Stimulated activated CD8-positive, alpha-beta memory T cell treated with anti-CD3 and anti-CD28 coated beads, Interleukin-7, amount 100 ng/mL, for 1 hour (primary cell): ENCODE data around the gene ZNF341.
"Not testable (repeated sequence)": the region's sequence is repeated elsewhere in the genome, so short reads cannot be mapped to it uniquely, and the experiment has no call there.

Source experiments
- DNase-seq, 2 donors: peaks; one replicate each; pipeline ENCODE4 v3.0.0-alpha.2; 2020; ENCODE audit warnings: low read depth in 2 of 2

Gene ZNF341

DNA sequence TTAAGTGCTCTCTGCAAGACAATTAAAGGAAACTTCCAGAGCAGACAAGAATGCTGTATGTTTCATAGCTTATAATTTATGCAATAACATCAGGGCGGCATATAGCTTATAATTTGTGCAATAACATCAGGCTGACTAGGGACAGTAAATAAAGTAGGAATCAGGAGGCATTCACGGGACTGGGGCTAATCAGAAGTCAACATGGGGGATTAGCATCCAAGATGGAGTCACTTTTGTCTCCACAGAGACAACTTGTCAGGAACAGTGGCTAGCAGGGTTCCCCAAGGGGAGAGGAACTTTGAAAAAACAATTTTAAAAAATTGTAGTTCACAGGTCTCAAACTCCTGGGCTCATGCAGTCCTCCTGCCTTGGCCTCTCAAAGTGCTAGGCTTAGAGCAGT is 3.3 kb upstream of the ZNF341 start:
- DNase-seq = no peak

DNA sequence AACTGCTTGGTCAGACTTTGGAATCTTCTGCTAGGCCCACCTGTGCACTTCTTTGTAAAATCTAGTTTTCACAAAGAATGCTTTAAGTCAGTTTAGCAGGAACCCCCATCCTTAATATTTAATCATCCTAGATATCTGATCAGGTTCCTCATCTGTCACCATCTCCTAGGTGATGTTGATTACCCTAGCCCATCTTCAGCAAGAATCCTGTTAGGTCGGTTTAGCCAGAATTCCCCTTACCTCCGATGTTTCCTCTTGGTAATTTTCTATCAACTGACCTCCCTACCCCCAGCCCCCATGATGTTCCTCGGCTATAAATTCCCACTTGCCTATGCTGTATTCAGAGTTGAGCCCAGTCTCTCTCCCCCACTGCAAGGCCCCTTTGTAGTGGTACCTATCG is 2.7 kb upstream of the ZNF341 start:
- DNase-seq = no peak

DNA sequence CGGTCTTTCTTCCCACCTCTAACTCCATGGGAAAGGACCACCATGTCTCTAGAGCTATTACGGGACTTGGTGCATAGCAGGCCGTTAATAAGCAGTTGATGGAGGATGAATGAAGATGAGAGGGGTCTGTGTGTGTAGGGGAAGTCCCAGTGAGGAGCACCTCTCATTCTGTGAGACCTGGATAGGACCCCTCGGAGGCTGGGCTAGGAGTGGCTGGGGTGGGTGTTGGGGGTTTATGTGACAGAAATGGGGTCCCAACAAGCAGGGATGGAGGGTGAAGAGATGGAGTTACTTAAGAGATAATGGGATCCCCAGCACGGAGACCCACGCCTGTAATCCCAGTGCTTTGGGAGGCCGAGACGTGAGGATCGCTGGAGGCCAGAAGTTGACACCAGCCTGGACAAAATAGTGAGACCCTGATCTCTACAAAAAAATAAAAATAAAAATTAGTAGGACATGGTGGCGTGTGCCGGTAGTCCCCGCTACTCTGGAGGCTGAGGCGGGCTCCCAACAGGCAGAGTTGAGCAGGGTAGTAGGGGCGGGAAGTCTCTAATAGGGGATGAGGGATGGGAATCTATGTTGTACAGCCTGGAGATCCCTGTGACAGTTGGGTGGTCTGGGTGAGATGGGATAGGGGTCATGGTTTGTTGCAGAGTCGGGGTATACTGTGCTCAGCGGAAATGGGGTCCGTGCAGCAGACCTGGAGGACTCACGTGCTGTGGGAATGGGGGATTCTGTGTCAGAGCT is 677 bp upstream of the ZNF341 start:
- no peak for DNase-seq

DNA sequence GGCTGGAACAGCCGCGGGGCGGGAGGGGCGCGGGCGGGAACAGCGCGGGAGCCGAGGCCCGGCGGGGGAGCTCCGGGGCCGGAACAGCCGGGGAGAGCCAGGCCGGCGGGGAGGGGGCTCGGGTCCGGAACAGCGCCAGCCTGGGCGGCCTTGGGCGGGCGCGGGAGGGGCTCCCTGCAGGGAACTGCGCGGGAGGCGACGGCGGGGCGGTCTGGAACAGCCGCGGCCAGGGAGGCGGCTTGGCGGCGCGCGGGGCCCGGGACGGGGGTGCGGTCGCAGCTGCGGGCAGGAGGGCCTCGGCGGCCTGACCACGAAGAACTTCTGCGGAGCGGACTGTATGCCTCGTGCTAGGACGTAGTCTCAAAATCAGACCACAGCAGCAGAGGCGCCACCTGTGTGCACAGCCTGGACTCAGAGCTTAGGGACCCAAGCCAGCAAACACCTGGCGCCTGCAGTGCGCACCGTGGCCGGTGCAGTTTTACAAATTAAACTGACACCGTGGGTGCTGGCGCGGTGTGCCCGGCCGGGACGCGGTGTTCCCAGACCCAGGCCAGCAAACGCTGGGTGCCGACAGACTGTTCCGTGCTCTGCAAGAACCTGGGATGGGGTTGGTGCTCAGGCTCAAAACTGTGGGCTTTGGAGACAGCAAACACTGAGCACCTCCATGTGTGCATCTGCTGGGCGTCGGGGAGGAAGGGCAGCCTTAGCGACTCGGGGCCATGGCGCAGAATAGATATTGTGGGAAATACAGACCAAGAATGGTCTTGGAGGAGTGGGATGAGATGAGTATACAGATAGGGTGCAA is 572 bp downstream of the ZNF341 start:
- DNase-seq = peak; percentile 65 to 67

DNA sequence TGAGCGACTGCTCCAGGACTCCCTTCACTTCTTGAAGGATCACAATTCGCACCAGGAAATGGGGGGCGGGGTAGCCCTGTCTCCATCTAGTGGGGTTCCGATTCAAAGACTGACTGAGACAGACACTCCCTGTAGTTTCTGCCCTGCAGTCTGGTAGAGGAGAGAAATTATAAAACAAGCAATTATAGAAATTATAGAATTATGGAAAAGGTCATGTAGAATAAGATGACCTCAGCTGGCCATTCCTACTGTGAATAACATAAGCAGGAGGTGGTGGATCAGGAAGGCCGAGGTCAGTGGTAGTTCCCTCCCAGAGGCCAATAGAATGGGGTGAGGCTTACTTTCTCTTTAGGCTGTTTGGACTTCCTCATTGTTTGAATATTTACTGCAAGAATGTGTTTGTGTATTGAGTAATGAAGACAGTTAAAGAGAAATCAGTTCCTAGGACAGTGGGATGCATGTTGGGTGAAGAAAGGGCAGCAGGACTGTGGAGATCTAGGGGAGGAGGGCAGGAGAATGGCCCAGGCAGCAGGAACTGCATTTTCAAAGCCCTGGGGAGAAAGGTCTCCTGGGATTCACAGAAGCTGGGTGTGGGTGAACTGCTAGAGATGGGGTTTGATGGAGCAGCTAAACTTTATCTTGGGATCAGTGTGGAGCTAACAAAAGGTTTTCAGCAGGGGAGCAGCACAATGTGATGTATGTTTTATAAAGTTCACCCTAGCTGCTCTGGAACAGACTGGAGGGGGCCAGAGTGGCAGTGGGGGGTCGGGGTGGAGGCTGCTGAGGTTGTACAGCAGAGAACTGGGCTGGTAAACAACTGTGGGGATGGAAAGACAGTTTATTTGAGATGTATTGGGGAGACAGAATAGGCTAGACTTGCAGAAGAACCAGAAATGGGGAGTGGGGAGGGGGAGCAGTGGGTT is 2.1 kb downstream of the ZNF341 start:
- no peak for DNase-seq

DNA sequence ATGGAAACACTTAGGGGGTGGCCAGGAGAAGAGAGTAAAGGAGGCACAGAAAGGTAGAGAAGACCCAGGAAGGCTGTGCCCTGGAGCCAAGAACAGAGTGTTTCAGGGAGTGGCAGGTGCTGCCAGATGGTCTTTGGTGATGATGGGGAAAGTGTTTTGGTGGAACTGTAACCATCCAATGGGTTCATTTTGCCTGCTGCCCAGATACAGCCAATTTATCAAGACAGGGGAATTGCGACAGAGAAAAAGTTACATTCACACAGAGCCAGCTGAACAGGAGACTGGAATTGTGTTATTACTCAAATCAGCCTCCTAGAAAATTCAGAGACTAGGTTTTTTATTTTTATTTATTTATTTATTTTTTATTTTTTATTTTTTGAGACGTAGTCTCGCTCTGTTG is 5.2 kb downstream of the ZNF341 start:
- no peak for DNase-seq

DNA sequence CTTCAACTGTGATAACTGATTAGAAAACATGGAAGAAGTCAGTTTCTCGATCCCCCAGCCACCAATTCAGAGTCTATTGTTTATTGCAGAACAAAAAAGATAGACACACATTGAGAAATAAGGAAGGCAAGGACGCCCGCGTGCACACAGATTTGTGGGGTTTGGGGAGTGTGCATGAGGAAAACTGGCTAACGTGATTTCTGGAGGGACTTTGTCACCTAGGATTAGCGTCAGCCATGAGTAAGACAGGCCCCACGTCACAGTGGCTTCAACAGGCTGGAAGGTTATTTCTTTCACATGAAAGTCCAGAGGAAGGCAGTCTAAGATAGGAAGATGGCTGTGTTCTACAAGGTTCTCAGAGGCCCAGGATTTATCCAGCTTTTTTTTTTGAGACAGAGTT is 7.7 kb downstream of the ZNF341 start:
- DNase-seq = no peak

DNA sequence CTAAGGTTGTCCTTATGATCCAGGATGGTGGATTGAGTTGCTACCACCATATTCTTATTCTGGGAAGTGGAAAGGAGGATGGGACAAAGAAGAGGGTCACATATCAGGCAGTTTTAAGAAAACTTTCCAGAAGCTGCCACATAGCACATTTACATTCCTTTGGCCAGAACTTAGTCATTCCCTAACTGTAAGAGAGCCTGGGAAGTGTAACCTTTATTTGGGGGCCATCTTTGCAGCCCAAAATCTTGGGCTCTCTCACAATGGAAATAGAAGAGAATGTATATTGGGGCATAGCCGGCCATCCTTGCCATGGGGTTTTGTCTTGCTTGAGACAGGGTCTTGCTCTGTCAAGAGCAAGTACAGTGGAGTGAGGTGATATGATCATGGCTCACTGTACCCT is 8.4 kb downstream of the ZNF341 start:
- DNase-seq = no peak

DNA sequence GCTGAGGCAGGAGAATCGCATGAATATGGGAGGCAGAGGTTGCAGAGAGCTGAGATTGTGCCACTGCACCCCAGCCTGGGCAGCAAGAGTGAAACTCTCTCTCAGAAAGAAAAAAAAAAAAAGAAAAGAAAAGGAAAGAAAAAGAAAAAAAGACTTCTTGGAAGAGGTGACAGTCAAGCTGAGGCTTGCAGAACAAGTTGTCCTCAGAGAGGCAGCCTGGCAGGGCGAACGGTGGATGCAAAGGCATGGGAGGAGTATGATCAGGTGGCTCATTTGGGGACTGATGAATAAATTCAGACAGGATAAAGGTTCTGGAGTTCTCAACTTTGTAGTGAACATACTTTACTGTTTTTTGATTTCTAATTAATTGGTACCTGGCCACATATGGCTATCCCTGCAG is 12.4 kb downstream of the ZNF341 start:
- DNase-seq = no peak

DNA sequence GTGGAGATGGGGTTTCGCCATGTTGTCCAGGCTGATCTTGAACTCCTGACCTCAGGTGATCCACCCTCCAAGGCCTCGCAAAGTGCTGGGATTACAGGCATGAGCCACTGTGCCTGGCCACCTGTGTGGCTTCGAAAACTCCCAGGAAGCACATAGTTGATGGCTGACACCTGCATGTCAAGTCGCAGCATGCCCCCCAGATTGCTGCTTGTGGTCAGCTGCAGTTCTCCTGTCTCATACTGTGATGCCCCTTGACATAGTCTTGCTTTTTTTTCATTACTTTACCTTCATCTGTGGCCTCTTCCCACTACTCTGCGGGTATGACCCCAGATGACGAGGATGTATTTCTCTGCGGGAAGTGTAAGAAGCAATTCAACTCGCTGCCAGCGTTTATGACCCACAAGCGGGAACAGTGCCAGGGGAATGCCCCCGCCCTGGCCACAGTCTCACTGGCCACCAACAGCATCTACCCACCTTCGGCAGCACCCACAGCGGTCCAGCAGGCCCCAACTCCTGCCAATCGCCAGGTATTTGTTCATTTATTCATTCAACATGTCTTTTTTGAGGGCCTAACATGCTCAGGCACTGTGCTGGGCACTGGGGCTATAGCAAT is 13.1 kb downstream of the ZNF341 start:
- DNase-seq = no peak

DNA sequence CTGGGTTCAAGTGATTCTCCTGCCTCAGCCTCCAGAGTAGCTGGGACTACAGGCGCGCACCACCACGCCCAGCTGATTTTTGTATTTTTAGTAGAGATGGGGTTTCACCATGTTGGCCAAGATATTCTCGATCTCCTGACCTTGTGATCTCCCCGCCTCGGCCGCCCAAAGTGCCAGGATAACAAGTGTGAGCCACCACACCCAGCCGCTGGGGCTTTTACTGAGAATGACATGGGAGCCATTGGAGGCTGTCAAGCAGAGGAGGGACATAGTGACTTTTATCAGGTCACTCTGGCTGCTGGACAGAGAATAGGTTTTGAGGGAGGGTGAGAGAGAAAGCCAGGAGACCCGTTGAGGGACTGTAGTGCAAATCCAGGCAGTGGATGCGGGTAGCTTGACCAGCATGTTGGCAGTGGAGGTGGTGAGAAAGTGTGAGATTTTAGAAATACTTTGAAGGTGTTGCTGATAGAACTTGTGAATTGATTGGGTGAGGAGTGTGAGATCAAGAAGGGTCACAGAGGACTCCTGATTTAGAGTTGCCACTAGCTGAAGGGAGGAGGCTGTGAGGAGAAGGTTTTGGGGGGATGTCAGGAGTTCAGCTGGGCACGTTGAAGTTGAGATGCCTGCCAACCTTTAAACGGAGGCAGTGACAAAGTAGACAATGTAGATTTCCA is 14.7 kb downstream of the ZNF341 start:
- no peak for DNase-seq

DNA sequence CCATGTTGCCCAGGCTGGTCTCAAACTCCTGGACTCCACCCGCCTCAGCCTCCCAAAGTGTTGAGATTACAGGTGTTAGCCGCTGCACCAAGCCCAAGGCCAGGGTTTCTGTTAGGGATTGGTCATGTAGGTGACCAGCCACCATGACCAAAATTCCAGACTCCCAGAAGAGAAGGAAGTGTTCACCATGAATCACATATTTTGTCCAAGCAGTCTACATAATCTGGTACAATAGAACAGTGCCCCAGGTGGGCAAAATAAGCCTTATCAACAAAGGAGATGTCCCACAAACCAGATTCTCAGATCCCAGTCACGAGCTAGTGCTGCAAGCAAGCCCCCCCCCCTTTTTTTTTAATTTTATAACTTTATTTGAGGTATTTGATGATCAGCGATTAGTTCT is 20.0 kb downstream of the ZNF341 start:
- no peak for DNase-seq

DNA sequence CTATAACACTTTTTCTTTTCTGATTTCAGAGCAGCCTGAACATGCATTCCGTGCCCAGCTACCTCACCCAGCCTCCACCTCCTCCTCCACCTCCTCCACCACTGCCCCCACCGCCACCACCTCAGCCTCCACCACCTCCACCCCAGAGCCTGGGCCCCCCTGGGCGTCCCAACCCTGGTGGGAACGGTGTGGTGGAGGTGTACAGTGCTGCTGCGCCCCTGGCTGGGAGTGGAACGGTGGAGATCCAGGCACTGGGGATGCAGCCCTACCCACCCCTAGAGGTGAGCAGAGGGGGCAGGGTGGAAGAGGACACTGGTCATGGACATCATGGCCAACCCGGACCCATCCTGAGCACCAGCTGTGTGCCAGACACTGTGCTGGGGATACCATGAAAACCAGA is 21.3 kb downstream of the ZNF341 start:
- DNase-seq = no peak

DNA sequence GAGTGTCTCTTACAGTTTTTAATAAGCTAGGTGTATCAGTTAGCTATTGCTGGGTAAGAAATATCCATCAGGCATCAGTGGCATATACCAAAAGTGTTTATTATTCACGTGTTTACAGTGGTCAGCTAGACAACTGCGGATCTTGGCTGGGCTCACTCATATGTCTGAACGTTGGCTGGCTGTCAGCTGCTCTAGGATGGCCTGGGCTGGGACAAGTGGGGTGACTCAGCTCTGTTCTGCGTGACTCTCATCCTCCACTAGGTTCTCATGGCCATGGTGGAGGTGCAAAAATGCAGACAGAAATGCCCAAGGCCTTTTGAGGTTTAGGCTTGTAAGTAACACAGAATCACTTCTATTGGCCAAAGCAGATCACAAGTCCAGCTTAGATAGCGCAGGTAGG is 22.0 kb downstream of the ZNF341 start:
- DNase-seq = no peak

DNA sequence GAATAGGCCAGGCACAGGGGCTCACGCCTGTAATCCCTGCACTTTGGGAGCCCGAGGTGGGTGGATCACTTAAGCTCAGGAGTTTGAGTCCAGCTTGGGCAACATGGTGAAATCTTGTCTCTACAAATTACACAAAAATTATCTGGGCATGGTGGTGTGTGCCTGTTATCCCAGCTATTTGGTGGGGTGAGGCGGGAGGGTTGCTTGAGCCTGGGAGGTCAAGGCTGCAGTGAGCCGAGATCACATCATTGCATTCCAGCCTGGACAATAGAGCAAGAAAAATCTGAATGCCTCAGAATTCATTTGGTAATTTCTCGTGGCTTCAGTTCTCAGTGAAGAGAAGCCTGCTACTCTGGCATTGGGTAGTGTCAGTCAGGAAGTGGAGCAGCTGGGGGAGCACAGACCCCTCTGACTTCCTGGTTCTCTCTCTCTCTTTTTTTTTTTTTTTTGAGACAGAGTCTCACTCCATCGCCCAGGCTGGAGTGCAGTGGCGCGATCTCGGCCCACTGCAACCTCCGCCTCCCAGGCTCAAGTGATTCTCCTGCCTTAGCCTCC is 24.2 kb downstream of the ZNF341 start:
- DNase-seq = not testable (repeated sequence)

DNA sequence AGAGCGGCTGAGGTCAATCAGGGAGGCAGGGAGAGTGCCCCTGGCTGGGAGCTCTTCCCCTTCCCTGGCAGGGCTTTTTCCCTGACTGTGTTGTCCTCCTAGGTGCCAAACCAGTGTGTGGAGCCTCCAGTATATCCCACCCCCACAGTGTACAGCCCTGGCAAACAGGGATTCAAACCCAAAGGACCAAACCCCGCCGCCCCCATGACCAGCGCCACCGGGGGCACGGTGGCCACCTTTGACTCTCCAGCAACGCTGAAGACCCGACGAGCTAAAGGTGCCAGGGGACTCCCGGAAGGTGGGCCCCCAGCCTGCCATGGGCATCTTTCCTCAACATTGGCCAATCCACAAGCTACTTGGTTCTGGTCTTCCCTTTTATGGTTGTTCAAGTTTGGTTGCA is 25.2 kb downstream of the ZNF341 start:
- no peak for DNase-seq

DNA sequence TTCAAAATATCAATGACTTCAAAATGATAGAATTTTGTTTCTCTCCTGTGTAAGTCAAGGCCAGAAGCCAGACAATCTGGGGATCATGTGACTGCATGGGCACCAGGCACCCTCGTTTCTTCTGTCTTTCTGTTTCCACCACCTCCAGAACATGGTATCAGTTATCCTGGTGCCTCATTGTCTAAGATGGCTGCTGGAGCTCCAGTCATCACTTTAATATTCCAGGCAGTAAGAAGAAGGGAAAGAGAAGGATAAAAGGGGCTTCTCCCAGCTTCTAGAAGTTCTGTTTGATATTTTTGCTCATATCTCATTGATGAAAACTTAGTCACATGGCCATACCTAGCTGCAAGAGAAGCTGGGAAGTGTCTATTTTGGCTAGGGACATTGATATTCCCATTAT is 25.7 kb downstream of the ZNF341 start:
- no peak for DNase-seq

DNA sequence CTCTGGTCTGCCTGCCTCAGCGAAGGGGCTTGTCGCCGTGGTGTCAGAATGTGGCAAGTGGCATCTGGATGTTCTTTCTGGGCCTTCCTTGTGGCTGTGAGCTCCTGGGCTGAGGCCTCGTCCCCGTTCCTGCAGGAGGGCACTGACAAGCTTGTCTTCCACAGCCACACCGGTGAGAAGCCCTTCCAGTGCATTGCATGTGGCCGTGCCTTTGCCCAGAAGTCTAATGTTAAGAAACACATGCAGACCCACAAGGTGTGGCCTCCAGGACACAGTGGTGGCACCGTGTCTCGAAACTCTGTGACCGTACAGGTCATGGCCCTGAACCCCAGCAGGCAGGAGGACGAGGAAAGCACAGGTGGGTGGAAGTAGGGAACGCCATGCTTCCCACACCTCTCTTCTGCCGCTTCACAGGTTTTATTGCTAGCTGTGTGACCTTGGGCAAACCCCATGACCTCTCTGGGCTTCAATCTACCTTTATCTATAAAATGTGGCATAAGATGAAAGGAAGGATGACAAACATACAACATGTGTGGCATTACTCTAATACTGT is 30.0 kb downstream of the ZNF341 start:
- no peak for DNase-seq

DNA sequence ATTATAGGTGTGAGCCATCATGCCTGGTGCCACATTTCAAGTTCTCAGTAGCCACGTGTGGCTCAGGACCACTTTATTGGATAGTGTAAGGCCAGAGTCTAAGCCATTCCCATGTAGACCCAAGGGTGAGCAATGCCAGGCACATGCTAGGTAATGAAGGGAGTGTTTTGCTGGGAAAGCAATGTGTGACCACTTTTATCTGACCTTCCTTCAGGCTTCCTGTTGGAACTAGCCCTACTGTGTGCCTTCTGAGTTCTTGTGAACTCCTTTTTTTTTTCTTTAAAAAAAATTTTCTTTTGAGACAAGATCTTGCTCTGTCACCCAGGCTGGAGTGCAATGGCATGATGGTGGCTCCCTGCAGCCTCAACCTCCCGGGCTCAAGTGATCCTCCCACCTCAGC is 33.3 kb downstream of the ZNF341 start:
- no peak for DNase-seq

DNA sequence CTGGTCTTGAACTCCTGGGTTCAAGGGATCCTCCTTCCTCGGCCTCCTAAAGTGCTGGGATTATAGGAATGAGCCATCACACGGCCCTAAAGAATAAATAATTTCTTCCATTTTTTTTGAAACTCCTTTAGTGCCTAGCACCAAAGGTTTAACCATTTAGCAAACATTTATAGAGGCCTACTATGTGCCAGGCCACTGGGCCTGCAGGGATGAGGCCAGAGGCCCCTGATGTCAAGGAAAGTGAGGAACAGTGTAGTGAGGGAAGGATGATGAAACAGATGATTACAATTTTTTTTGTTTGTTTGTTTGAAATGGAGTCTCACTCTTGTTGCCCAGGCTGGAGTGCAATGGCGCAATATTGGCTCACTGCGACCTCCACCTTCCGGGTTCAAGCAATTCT is 33.8 kb downstream of the ZNF341 start:
- DNase-seq = no peak

DNA sequence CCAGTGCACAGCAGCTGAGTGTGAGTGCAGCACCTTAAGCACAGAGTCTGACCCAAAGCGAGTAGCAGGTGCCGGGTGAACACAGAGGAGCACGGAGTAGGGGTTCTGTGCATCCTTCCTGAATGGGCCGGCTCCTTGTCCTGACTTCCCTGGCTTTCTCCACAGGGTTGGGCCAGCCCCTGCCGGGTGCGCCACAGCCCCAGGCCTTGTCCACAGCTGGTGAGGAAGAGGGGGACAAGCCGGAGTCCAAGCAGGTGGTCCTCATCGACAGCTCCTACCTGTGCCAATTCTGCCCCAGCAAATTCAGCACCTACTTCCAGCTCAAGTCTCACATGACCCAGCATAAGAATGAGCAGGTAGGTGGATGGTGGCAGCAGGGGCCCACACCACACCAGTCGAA is 34.9 kb downstream of the ZNF341 start:
- DNase-seq = no peak
